ENCODE measurements around the gene KCP. TPM values are rescaled to one million over a fixed set of nuclear protein-coding genes. Genes with fewer than 3 reads are reported as not detected.
A peak's percentile ranks its signal among the peaks of the same experiment; 100 is the strongest.

Gene KCP
- total and polyA plus RNA-seq, 2 of the 13 experiments (the other 11 are each of a cell fraction or from before 2014, with no cell fraction given): 0.37 to 1.0 TPM

- TF ChIP-seq WIZ (CRISPR knock-in tag; IDR thresholded peaks at IDR 0.05) (no peak), ZNF101 (CRISPR knock-in tag; IDR thresholded peaks at IDR 0.05; ENCODE audit: borderline replicate concordance, low read depth) (no peak), ZNF18 (CRISPR knock-in tag; IDR thresholded peaks at IDR 0.05; ENCODE audit: insufficient replicate concordance) (peak; percentile 58), ZNF460 (CRISPR knock-in tag; IDR thresholded peaks at IDR 0.05; ENCODE audit: borderline replicate concordance) (no peak), CERS6 (CRISPR knock-in tag; IDR thresholded peaks at IDR 0.05) (no peak), FOXJ3 (CRISPR knock-in tag; IDR thresholded peaks at IDR 0.05; ENCODE audit: borderline replicate concordance) (no peak), ZNF143 (CRISPR knock-in tag; IDR thresholded peaks at IDR 0.05) (peak; percentile 28), RNF2 (conservative IDR thresholded peaks at IDR 0.05; ENCODE audit: low read depth) (peak; percentile 42; the same call in 1 of the 2 replicates), ZBTB1 (CRISPR knock-in tag; IDR thresholded peaks at IDR 0.05; ENCODE audit: borderline replicate concordance) (no peak), ZSCAN31 (CRISPR knock-in tag; IDR thresholded peaks at IDR 0.05; ENCODE audit: low read depth) (peak; percentile 44; the same call in 1 of the 2 replicates), IRF2 (CRISPR knock-in tag; IDR thresholded peaks at IDR 0.05) (no peak), ARID2 (CRISPR knock-in tag; IDR thresholded peaks at IDR 0.05; ENCODE audit: borderline replicate concordance) (peak; percentile 61; the same call in 1 of the 2 replicates), RARA (CRISPR knock-in tag; IDR thresholded peaks at IDR 0.05) (no peak), HNRNPL (IDR thresholded peaks at IDR 0.05; ENCODE audit: low read depth, low read length) (peak; percentile 28; the same call in 1 of the 2 replicates), TCF12 (IDR thresholded peaks at IDR 0.05) (no peak), TCF12 (CRISPR knock-in tag; IDR thresholded peaks at IDR 0.05) (peak; percentile 89), ZNF20 (CRISPR knock-in tag; IDR thresholded peaks at IDR 0.05) (no peak), JUND (CRISPR knock-in tag; IDR thresholded peaks at IDR 0.05) (no peak), HNRNPLL (IDR thresholded peaks at IDR 0.05; ENCODE audit: low read depth, low read length, poor library complexity, severe bottlenecking) (peak; percentile 32), ZNF790 (CRISPR knock-in tag; IDR thresholded peaks at IDR 0.05; ENCODE audit: borderline replicate concordance) (no peak; the same call in 1 of the 2 replicates)
- TF ChIP-seq, protein P1, sequence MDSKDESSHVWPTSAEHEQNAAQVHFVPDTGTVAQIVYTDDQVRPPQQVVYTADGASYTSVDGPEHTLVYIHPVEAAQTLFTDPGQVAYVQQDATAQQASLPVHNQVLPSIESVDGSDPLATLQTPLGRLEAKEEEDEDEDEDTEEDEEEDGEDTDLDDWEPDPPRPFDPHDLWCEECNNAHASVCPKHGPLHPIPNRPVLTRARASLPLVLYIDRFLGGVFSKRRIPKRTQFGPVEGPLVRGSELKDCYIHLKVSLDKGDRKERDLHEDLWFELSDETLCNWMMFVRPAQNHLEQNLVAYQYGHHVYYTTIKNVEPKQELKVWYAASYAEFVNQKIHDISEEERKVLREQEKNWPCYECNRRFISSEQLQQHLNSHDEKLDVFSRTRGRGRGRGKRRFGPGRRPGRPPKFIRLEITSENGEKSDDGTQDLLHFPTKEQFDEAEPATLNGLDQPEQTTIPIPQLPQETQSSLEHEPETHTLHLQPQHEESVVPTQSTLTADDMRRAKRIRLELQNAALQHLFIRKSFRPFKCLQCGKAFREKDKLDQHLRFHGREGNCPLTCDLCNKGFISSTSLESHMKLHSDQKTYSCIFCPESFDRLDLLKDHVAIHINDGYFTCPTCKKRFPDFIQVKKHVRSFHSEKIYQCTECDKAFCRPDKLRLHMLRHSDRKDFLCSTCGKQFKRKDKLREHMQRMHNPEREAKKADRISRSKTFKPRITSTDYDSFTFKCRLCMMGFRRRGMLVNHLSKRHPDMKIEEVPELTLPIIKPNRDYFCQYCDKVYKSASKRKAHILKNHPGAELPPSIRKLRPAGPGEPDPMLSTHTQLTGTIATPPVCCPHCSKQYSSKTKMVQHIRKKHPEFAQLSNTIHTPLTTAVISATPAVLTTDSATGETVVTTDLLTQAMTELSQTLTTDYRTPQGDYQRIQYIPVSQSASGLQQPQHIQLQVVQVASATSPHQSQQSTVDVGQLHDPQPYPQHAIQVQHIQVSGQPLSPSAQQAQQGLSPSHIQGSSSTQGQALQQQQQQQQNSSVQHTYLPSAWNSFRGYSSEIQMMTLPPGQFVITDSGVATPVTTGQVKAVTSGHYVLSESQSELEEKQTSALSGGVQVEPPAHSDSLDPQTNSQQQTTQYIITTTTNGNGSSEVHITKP (CRISPR knock-in tag; IDR thresholded peaks at IDR 0.05; ENCODE audit: low read depth): no peak
- TF ChIP-seq, protein P2, sequence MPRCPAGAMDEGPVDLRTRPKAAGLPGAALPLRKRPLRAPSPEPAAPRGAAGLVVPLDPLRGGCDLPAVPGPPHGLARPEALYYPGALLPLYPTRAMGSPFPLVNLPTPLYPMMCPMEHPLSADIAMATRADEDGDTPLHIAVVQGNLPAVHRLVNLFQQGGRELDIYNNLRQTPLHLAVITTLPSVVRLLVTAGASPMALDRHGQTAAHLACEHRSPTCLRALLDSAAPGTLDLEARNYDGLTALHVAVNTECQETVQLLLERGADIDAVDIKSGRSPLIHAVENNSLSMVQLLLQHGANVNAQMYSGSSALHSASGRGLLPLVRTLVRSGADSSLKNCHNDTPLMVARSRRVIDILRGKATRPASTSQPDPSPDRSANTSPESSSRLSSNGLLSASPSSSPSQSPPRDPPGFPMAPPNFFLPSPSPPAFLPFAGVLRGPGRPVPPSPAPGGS (CRISPR knock-in tag; IDR thresholded peaks at IDR 0.05): peak; percentile 26; the same call in 1 of the 2 replicates
These were observed 41.2 kb downstream of the KCP start (continued) for GRCh38 chr7:128869138-128869943.
